Measurements from ENCODE around the gene CD7. TPM values are rescaled to one million over a fixed set of nuclear protein-coding genes. Genes with fewer than 3 reads are reported as not detected.

Gene CD7
- total RNA-seq, 1 donor from 2014 or later = not detected

DNA sequence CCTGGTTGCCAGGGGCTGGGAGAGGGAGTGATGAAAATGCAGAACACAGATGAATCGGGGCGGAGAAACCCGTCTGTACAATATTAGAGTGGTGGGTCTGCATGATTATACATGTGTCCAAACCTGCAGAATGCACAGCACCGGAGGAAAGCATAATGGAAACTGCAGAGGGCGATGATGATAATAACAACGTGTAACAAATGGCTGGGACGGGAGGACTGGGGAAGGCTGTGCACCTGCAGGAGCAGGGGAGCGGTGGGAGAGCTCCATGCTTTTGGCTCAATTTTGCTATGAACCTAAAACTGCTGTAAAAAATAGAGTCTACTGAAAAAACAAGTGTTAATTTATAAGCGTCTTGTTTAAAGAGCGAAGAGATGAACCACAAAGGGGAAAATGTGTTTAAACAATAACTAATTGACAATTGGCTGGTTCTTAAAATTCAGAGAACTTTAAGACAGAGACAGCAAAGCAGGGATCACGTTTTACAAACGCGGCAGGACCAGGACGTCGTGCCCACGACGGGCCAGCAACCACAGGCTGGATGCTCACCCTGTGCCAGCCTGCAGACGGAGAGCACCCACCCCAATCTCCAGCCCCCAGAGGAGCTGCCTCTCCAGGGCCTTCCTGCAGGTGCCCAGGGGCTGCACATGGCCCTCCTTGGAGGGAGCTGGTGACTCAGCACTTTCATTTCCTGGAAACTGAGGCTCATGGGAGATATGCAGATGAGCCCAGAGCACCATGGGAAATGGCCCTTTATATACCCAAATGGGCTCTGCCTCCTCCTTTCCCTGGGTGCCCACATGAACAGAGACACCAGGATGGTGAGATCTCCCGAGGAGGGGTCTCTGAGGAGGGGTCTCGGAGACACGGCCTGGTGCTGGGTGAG is 41.3 kb upstream of the CD7 start, which contains the start of gene TEX19:
Gene TEX19, plus strand, starts transcription at position 783 of the 886 bp plus-strand sequence. CDS start 2,904 bp downstream, outside the sequence.
- TF ChIP-seq, protein P1, sequence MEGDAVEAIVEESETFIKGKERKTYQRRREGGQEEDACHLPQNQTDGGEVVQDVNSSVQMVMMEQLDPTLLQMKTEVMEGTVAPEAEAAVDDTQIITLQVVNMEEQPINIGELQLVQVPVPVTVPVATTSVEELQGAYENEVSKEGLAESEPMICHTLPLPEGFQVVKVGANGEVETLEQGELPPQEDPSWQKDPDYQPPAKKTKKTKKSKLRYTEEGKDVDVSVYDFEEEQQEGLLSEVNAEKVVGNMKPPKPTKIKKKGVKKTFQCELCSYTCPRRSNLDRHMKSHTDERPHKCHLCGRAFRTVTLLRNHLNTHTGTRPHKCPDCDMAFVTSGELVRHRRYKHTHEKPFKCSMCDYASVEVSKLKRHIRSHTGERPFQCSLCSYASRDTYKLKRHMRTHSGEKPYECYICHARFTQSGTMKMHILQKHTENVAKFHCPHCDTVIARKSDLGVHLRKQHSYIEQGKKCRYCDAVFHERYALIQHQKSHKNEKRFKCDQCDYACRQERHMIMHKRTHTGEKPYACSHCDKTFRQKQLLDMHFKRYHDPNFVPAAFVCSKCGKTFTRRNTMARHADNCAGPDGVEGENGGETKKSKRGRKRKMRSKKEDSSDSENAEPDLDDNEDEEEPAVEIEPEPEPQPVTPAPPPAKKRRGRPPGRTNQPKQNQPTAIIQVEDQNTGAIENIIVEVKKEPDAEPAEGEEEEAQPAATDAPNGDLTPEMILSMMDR (IDR thresholded peaks at IDR 0.05; ENCODE audit: unreplicated experiment) = no peak
- Mint-ChIP-seq H3K27me3 (ENCODE audit: unreplicated experiment) (peaks cover 1% of the 10 kb centered on the region), H3K4me1 (ENCODE audit: unreplicated experiment) (no peaks in the 10 kb centered on the region), H3K27ac (ENCODE audit: unreplicated experiment) (no peak within 1 kb of the TSS), H3K4me3 (ENCODE audit: unreplicated experiment) (no peak within 1 kb of the TSS), H3K9me3 (ENCODE audit: unreplicated experiment) (no peaks in the 10 kb centered on the region), H3K36me3 (ENCODE audit: low read depth, unreplicated experiment) (no peaks in the 10 kb centered on the region)
- DNase-seq (ENCODE audit: low spot score) = no peak

DNA sequence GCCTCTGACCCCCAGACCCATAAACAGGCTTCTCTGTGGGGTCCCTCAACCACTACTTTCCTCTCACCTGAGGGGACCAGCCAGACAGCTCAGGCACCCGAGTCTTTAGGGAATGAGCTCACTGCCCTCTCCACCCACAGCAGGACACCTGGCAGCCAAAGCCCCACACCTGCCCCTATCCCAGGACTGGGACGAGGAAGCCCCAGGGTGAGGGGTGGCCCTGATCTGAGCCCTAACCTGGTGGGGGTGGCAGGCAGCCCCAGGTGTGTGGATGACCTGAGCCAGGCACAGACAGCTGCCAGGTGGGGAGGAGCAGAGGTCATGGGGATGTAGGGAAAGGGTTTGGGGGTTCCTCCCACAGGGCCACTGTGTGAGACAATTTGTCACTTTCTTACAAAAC is 40.0 kb upstream of the CD7 start:
- no peak overlapping the region for H3K4me3 Mint-ChIP-seq (ENCODE audit: unreplicated experiment)
- H3K27ac Mint-ChIP-seq (ENCODE audit: unreplicated experiment) = no peak overlapping the region
- H3K27me3 Mint-ChIP-seq (ENCODE audit: unreplicated experiment) = peaks cover 1% of the 10 kb centered on the region
- TF ChIP-seq, protein P1 (IDR thresholded peaks at IDR 0.05; ENCODE audit: unreplicated experiment) = no peak
- no peaks in the 10 kb centered on the region for H3K4me1 Mint-ChIP-seq (ENCODE audit: unreplicated experiment)
- H3K9me3 Mint-ChIP-seq (ENCODE audit: unreplicated experiment) = no peaks in the 10 kb centered on the region
- H3K36me3 Mint-ChIP-seq (ENCODE audit: low read depth, unreplicated experiment) = no peaks in the 10 kb centered on the region
- DNase-seq (ENCODE audit: low spot score) = no peak

DNA sequence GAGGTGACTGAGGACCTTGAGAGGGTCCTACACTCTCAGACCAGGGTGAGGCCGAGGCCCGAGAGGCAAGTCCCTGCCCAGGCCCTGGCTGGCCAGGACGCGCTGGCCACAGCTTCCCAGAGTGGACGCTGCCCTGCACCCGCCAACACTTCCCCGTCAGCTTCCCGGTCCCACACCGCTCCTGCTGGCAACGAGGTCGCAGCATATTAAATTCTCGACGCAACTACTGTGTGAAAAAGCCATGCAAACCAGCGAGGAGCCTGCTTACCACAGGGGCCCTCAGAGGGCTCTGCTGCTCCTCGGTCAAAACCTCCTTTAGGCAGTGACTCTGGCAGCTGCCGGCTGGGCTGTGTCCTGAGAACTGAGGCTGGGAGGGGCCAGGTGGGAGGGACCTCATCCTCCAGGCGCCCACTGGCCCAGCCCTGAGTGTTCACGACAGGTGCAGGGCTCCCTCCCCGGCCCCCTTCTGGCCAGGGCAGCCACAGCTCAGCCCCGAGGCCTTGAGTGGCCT is 39.5 kb upstream of the CD7 start:
- no peak for DNase-seq (ENCODE audit: low spot score)
- TF ChIP-seq, protein P1 (IDR thresholded peaks at IDR 0.05; ENCODE audit: unreplicated experiment) = no peak
- Mint-ChIP-seq H3K27me3 (ENCODE audit: unreplicated experiment) (peaks cover 1% of the 10 kb centered on the region), H3K4me3 (ENCODE audit: unreplicated experiment) (no peak overlapping the region), H3K9me3 (ENCODE audit: unreplicated experiment) (no peaks in the 10 kb centered on the region), H3K4me1 (ENCODE audit: unreplicated experiment) (no peaks in the 10 kb centered on the region), H3K36me3 (ENCODE audit: low read depth, unreplicated experiment) (no peaks in the 10 kb centered on the region), H3K27ac (ENCODE audit: unreplicated experiment) (no peak overlapping the region)

DNA sequence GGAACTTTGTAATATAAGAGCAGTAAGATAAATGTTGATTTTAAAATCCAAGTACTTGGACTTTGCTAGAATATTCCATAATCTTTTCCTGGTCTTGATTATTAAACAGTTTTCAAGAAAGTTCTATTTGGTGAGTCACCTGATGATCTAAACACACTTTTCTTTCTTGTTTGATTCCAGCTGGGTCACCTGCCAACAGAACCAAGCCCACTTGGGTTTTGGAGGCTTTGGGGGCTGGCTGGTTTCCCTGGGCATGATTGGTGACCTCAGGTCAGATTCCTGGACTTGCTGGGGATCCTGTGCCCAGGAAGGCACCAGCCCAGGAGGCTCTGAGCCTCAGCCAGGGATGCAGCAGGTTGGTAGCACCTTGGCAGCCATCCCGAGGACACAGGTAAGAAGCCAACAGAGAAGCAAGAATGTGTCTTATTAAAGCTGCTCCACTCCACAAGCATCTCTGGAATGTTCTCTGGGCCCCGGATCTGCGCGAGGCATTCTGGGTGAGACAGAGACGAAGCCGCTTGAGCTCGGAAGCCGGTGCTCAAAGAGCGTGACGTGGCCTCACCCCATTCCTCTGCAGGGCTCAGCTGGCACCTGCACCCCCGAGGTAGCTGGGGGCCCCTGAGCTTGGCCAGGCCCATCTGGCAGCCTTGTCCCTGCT is 38.5 kb upstream of the CD7 start:
- Mint-ChIP-seq H3K9me3 (ENCODE audit: unreplicated experiment) (no peaks in the 10 kb centered on the region), H3K4me3 (ENCODE audit: unreplicated experiment) (no peak overlapping the region), H3K27me3 (ENCODE audit: unreplicated experiment) (peaks cover 4% of the 10 kb centered on the region), H3K36me3 (ENCODE audit: low read depth, unreplicated experiment) (no peaks in the 10 kb centered on the region), H3K27ac (ENCODE audit: unreplicated experiment) (no peak overlapping the region), H3K4me1 (ENCODE audit: unreplicated experiment) (no peaks in the 10 kb centered on the region)
- TF ChIP-seq, protein P1 (IDR thresholded peaks at IDR 0.05; ENCODE audit: unreplicated experiment) = no peak
- no peak for DNase-seq (ENCODE audit: low spot score)

Data from endothelial cell (in vitro differentiated cells).